NCI-H226 (cell line): ENCODE data around the gene MXD1.

ENCODE experiments used
- DNase-seq: peaks from one replicate; pipeline ENCODE4 v3.0.0-alpha.2; 2015

MXD1 gene

DNA sequence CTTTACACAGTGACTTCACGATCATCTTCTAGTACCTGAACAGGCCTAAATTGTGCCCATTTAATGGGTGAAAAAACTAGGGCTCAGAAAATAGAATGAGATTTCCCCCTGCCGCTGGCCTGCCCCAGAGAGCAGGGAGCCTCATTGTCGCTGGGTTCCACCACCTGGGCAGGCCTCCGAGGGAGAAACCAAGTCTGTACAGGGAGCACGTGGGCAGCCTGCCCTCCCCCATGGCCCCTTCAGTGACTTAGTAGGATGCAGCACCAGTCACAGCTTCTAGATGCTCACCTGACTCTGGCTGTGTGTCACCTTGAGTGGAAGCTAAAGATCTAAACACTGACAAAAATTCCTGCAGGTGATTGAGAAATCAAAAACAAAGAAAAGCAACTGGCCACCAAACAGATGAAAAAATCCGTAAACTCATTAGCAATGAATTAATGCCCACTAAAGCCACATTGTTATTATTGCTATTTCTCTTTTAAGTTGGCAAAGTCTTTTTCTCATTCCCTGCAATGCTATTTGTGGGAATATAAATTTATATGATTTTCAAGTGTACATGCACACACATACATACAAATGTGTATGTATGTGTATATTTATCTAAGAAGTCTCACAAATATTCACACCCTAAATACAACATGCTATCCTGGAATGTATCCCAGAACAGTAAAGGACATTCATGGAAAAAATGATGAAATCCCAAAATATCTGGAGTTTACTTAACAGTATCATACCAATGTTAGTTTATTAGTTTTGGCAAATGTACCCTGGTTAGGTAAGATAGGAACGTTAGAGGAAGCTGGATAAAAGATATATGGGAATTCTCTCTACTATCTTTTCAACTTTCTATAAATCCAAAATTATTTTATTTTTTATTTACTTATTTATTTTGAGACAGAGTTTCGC is 65.2 kb downstream of the MXD1 start:
- DNase-seq: no peak

DNA sequence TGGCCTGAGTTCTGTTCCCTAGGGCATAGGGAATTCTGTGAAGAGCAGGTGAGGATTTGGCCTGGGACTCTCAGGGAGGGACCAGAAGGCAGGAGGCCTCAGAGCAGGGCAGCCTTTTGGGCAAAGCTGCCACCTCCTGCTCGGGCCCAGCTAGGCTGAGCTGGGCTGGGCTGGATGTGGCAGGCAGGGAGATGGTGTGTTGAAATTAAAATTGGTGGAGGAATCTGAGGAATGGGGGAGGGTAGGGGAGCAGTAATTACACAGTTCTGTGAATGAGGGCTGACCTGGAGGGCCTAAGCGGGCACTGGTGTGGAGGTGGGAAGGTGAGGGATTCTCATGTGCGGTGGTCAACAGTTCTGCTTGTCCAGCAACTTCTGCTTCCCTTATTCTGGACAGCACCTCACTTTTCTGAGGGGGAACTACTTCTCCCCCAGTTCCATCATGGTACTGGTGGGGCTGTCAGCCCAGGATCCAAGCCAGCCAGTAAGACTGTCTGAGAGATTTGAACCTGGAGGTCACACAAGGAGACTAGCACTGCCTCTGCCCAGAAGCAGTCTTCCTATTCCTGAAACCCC is 68.6 kb downstream of the MXD1 start:
- no peak for DNase-seq

DNA sequence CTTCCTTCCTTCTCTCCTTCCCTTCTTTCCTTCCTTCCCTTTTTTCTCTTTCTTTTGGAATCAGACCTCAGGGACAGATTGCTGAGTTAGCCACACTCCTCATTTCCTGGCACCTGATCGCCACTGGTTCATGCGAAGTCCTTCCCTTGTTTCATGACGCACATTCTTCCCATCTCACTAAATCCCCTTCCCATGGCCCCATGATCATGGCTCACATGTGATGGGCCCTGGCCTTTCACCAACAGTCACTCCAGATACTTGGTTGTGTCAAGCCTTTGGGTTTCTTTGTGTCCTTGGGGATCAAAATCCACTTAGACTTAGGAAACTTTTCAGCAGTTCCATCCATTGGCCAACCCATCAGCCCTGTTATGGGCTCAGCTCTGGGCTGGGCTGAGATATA is 70.3 kb downstream of the MXD1 start:
- DNase-seq: no peak

DNA sequence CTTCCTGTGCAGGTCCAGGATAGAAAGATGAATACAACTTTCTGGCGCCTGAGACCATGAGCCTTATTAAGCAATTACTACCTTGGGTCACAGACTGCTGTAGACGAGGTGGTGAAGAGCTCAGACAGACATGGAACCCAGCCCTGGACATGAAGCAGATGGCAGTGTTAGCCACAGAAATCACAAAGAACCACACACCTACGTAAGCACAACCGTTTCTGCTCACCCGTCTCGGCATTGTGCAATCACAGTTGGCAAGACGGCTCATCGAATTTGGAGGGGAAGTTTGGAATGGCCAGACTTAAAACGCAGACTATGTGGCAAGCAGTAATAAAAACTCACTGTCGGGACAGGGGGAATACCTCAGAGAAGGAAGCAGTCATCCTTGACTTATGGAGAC is 70.8 kb downstream of the MXD1 start:
- no peak for DNase-seq

DNA sequence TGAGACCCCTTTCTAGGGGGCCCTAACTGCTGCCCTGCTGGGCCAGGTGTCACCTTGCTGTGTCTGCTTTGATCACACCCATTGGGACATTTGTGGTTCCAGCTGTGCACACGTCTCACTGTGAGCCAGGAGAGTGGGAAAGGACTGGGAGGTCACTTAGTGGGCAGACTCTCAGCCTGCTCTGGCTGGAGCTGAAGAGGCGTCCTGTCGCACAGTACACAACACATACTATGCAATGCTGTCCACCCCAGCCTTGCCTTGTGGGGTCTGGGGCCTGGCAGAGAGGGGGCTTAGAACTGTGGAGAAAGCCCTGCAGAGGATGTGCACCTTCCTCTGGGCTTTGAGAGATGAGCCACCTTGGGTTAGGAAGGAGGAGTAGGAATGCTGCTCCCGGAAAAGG is 71.8 kb downstream of the MXD1 start:
- DNase-seq: no peak

DNA sequence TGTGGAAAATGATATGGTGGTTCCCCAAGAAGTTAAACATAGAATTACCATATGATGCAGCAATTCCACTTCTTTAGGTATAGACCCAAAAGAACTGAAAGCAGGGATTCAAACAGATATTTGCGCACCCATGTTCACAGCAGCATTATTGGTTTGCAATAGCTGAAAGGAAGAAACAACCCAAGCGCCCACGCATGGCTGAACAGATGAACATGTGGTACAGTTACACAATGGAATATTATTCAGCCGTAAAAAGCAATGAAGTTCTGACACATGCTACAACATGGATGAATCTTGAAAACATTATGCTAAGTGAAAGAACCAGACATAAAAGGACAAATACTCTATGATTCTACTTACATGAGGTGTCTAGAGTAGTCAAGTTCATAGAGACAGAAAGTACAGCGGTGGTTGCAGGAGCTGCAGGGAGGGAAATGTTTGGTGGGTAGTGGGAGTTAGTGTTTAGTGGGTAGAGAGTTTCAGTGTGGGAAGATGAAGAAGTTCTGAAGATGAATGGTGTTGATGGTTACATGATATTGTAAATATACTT is 73.3 kb downstream of the MXD1 start:
- no peak for DNase-seq

DNA sequence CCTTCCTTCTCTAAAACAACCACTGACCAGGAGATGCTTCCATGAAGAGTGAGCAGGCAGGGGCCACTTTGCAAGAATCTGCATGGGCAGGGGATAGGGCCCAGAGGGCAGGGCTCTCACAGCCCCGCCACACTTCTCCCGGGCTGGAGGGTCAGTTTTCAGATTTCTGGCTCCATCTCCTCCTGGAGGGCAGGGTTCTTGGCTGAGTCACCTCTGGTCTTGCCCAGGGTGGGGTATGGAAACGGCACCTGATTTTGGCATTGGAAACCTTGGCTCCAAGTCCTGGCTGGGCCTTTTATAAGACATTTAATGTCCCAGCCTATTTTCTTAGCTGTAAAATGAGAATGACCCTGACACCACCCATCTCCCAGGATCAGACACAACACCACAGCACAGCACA is 74.1 kb downstream of the MXD1 start:
- DNase-seq: no peak

DNA sequence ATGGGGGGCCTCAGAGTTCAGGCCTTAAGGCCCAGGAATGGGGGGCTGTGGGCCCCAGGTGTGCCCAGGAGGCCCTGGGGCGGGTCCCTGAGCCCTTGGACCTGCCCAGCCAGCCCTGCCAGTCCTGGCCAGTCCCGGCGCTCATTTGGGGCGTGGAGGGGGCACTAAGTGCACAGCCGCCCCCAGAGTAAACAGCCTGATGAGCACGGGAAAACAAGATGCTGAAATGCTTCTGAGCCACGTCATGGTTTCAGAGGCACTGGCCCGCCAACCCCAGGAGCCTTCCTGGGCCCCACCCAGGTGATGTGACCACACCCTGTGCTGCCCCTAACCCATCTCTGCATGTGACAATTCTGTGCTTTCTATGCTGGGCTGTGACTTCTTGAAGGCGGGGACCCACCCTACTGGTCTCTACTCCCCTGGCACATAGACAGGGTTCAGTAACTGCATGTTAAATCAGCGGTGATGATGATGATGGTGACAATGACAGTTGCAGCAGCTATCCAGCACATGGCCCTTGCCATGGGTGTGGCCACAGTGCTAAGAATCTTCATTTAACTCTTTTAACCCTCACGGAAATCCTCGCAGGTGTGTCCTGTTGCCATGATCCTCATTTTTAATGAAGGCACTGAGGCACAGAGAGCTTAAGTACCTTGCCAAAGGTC is 74.7 kb downstream of the MXD1 start:
- DNase-seq: no peak
